HEK293 (cell line): ENCODE data around the gene OVOL3.

ENCODE experiments used
- CTCF ChIA-PET: fragments of 350-600 bp; formaldehyde crosslinking; extraction: SDS; loops from one replicate; lab custom pipeline; 2021; ENCODE audit warnings: antibody characterized with exemption; lab: Yijun Ruan, JAX
- POLR2A ChIA-PET: fragments of 300-600 bp; formaldehyde crosslinking; extraction: SDS; loops from one replicate; lab custom pipeline; 2020; ENCODE audit warnings: antibody characterized with exemption, inconsistent platforms; lab: Yijun Ruan, JAX
- H3K27ac ChIP-seq: fragments of 200-500 bp; sonication (Bioruptor generic); 2 replicates; pipeline ENCODE4 v1.5.1; 2014; ENCODE audit warnings: low read depth, low read length, control low read depth, inconsistent platforms; ENCODE audit errors: extremely low read depth
- H3K36me3 ChIP-seq, 2 experiments: fragments of 200-500 bp in 1 of 2; sonication (Bioruptor generic) in 1 of 2; 1 replicate in 1 of 2; 2 replicates in 1 of 2; pipeline ENCODE4 v1.5.1; 2014 to 2017; ENCODE audit warnings: inconsistent platforms in 2 of 2, low read length in 2 of 2; ENCODE audit not compliant: control insufficient read depth in 2 of 2, insufficient read depth in 1 of 2
- H3K4me1 ChIP-seq: fragments of 200-500 bp; sonication (Bioruptor generic); 2 replicates; pipeline ENCODE4 v1.5.1; 2014; ENCODE audit warnings: mild to moderate bottlenecking, low read length, inconsistent platforms; ENCODE audit not compliant: control insufficient read depth, insufficient read depth
- H3K4me3 ChIP-seq: 2 replicates; pipeline ENCODE4 v1.5.1; 2011; ENCODE audit warnings: low read depth, mild to moderate bottlenecking, control low read depth, low read length, moderate library complexity
- H3K9me3 ChIP-seq: fragments of 200-500 bp; sonication (Bioruptor generic); 2 replicates; pipeline ENCODE4 v1.5.1; 2014; ENCODE audit warnings: low read depth, low read length, inconsistent platforms; ENCODE audit not compliant: control insufficient read depth, insufficient read depth
- CTCF ChIP-seq: fragments of 450-650 bp; formaldehyde crosslinking; IDR thresholded peaks from 2 replicates; pipeline ENCODE4 v1.5.1; 2016; ENCODE audit warnings: missing biosample characterization, missing genetic modification characterization
- KLF10 ChIP-seq: fragments of 450-650 bp; IDR thresholded peaks from 2 replicates; pipeline ENCODE4 v1.5.1; 2018; ENCODE audit warnings: missing biosample characterization, mild to moderate bottlenecking, missing genetic modification characterization
- KLF16 ChIP-seq: fragments of 450-650 bp; formaldehyde crosslinking; IDR thresholded peaks from 2 replicates; pipeline ENCODE4 v1.5.1; 2017; ENCODE audit warnings: missing biosample characterization, missing genetic modification characterization
- OSR2 ChIP-seq: fragments of 450-650 bp; formaldehyde crosslinking; IDR thresholded peaks from 2 replicates; pipeline ENCODE4 v1.5.1; 2016; ENCODE audit warnings: missing biosample characterization, missing genetic modification characterization
- TCF7L2 ChIP-seq: IDR thresholded peaks from 2 replicates; pipeline ENCODE4 v1.6.1; 2011; ENCODE audit warnings: low read depth, mild to moderate bottlenecking, inconsistent platforms, low read length, moderate library complexity, borderline replicate concordance
- ZFHX2 ChIP-seq: fragments of 450-650 bp; formaldehyde crosslinking; conservative IDR thresholded peaks from 2 replicates; pipeline ENCODE4 v1.5.1; 2016; ENCODE audit warnings: missing biosample characterization, missing genetic modification characterization
- ZFP37 ChIP-seq: fragments of 450-650 bp; formaldehyde crosslinking; IDR thresholded peaks from 2 replicates; pipeline ENCODE4 v1.5.1; 2016; ENCODE audit warnings: missing biosample characterization, missing genetic modification characterization
- ZNF132 ChIP-seq: fragments of 450-650 bp; formaldehyde crosslinking; IDR thresholded peaks from 2 replicates; pipeline ENCODE4 v1.5.1; 2017; ENCODE audit warnings: missing biosample characterization, missing genetic modification characterization, borderline replicate concordance
- ZNF19 ChIP-seq: fragments of 450-650 bp; formaldehyde crosslinking; IDR thresholded peaks from 2 replicates; pipeline ENCODE4; 2016; ENCODE audit warnings: missing biosample characterization, missing genetic modification characterization, low read depth
- ZNF223 ChIP-seq: fragments of 450-650 bp; formaldehyde crosslinking; IDR thresholded peaks from 2 replicates; pipeline ENCODE4 v1.5.1; 2016; ENCODE audit warnings: missing biosample characterization, missing genetic modification characterization
- ZNF366 ChIP-seq: fragments of 450-650 bp; formaldehyde crosslinking; conservative IDR thresholded peaks from 2 replicates; pipeline ENCODE4 v1.5.1; 2016; ENCODE audit warnings: missing biosample characterization, missing genetic modification characterization
- ZNF394 ChIP-seq: fragments of 450-650 bp; formaldehyde crosslinking; IDR thresholded peaks from 2 replicates; pipeline ENCODE4 v1.5.1; 2016; ENCODE audit warnings: missing biosample characterization, missing genetic modification characterization, mild to moderate bottlenecking, moderate library complexity, borderline replicate concordance
- ZNF398 ChIP-seq: fragments of 450-650 bp; formaldehyde crosslinking; IDR thresholded peaks from 2 replicates; pipeline ENCODE4 v1.5.1; 2017; ENCODE audit warnings: missing biosample characterization, missing genetic modification characterization
- ZNF488 ChIP-seq: fragments of 450-650 bp; formaldehyde crosslinking; IDR thresholded peaks from 2 replicates; pipeline ENCODE4 v1.5.1; 2016; ENCODE audit warnings: missing biosample characterization, missing genetic modification characterization
- ZNF521 ChIP-seq: fragments of 450-650 bp; formaldehyde crosslinking; IDR thresholded peaks from 2 replicates; pipeline ENCODE4 v1.5.1; 2017; ENCODE audit warnings: missing biosample characterization, mild to moderate bottlenecking, missing genetic modification characterization
- ZNF629 ChIP-seq: fragments of 450-650 bp; formaldehyde crosslinking; IDR thresholded peaks from 2 replicates; pipeline ENCODE4 v1.5.1; 2017; ENCODE audit warnings: missing biosample characterization, missing genetic modification characterization
- ZNF664 ChIP-seq: fragments of 450-650 bp; formaldehyde crosslinking; IDR thresholded peaks from 2 replicates; pipeline ENCODE4 v1.5.1; 2016; ENCODE audit warnings: missing biosample characterization, missing genetic modification characterization
- ZNF768 ChIP-seq: fragments of 450-650 bp; formaldehyde crosslinking; IDR thresholded peaks from 2 replicates; pipeline ENCODE4 v1.5.1; 2018; ENCODE audit warnings: missing biosample characterization, mild to moderate bottlenecking, missing genetic modification characterization
- ZNF830 ChIP-seq: fragments of 450-650 bp; IDR thresholded peaks from 2 replicates; pipeline ENCODE4 v1.5.0; 2018; ENCODE audit warnings: missing biosample characterization, missing genetic modification characterization, low read depth, mild to moderate bottlenecking, moderate library complexity
- ZNF837 ChIP-seq: fragments of 450-650 bp; formaldehyde crosslinking; IDR thresholded peaks from 2 replicates; pipeline ENCODE4 v1.5.1; 2016; ENCODE audit warnings: missing biosample characterization, missing genetic modification characterization
- TF ChIP-seq, protein P1 (sequence below): fragments of 450-650 bp; formaldehyde crosslinking; IDR thresholded peaks from 2 replicates; pipeline ENCODE4 v1.5.1; 2016; ENCODE audit warnings: missing biosample characterization, missing genetic modification characterization
- TF ChIP-seq, protein P2 (sequence below): fragments of 450-650 bp; formaldehyde crosslinking; IDR thresholded peaks from 2 replicates; pipeline ENCODE4 v1.5.1; 2016; ENCODE audit warnings: missing biosample characterization, missing genetic modification characterization
- TF ChIP-seq, protein P3 (sequence below): fragments of 450-650 bp; formaldehyde crosslinking; IDR thresholded peaks from 2 replicates; pipeline ENCODE4 v1.5.1; 2016; ENCODE audit warnings: missing biosample characterization, missing genetic modification characterization

Gene OVOL3

DNA sequence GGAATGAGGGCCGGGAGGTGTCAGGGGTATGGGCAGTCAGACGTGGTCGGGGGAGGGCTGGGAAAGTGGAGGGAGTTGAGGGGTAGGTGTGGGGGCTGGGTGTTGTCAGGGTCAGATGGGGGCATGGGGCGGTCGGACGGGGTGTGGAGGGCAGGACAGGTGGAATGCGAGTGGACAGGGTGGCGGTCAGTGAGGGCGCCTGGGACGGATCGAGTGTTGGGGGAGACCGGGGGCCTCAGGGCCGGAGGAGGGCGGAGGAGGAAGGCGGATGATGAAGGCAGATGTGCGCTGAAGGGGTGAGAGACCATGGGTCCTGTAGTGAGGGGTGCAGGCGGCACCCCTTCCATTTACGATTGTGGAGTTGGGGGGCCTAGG, 10.0 kb downstream of the OVOL3 start:
- Histone ChIP-seq H3K36me3 (peaks cover 80 to 91% of the 10 kb centered on the region in 2 experiments), H3K4me3 (no peak overlapping the region), H3K27ac (peak overlapping the region; percentile 79; the same call in 1 of the 2 replicates)
- POLR2A ChIA-PET = interaction anchor here (0.5 kb wide), 1 partner anchor 13 kb away, joined by 3 read pairs; no protein-coding TSS in a partner anchor
- no peak for TF ChIP-seq OSR2 (tag by site-specific recombination)
- no peak for TF ChIP-seq ZNF629 (tag by site-specific recombination)
- no peak for TF ChIP-seq ZNF664 (tag by site-specific recombination)
- no peak for TF ChIP-seq ZNF521
- peak; percentile 26; the same call in 1 of the 2 replicates for TF ChIP-seq ZFHX2 (tag by site-specific recombination)
- TF ChIP-seq ZNF488 (tag by site-specific recombination) = 0 out of 2 replicates have a peak, but pooled peaks have one; percentile 3
- TF ChIP-seq, protein P1, sequence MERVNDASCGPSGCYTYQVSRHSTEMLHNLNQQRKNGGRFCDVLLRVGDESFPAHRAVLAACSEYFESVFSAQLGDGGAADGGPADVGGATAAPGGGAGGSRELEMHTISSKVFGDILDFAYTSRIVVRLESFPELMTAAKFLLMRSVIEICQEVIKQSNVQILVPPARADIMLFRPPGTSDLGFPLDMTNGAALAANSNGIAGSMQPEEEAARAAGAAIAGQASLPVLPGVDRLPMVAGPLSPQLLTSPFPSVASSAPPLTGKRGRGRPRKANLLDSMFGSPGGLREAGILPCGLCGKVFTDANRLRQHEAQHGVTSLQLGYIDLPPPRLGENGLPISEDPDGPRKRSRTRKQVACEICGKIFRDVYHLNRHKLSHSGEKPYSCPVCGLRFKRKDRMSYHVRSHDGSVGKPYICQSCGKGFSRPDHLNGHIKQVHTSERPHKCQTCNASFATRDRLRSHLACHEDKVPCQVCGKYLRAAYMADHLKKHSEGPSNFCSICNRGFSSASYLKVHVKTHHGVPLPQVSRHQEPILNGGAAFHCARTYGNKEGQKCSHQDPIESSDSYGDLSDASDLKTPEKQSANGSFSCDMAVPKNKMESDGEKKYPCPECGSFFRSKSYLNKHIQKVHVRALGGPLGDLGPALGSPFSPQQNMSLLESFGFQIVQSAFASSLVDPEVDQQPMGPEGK (tag by site-specific recombination) = peak; percentile 32; the same call in 1 of the 2 replicates
- TF ChIP-seq ZNF223 (tag by site-specific recombination) = no peak
- TF ChIP-seq ZNF132 = no peak
- TF ChIP-seq, protein P2, sequence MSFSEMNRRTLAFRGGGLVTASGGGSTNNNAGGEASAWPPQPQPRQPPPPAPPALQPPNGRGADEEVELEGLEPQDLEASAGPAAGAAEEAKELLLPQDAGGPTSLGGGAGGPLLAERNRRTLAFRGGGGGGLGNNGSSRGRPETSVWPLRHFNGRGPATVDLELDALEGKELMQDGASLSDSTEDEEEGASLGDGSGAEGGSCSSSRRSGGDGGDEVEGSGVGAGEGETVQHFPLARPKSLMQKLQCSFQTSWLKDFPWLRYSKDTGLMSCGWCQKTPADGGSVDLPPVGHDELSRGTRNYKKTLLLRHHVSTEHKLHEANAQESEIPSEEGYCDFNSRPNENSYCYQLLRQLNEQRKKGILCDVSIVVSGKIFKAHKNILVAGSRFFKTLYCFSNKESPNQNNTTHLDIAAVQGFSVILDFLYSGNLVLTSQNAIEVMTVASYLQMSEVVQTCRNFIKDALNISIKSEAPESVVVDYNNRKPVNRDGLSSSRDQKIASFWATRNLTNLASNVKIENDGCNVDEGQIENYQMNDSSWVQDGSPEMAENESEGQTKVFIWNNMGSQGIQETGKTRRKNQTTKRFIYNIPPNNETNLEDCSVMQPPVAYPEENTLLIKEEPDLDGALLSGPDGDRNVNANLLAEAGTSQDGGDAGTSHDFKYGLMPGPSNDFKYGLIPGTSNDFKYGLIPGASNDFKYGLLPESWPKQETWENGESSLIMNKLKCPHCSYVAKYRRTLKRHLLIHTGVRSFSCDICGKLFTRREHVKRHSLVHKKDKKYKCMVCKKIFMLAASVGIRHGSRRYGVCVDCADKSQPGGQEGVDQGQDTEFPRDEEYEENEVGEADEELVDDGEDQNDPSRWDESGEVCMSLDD (tag by site-specific recombination) = peak; percentile 36; the same call in 1 of the 2 replicates
- no peak for TF ChIP-seq KLF10 (tag by site-specific recombination)
- no peak for TF ChIP-seq ZNF830 (tag by site-specific recombination)
- TF ChIP-seq, protein P3, sequence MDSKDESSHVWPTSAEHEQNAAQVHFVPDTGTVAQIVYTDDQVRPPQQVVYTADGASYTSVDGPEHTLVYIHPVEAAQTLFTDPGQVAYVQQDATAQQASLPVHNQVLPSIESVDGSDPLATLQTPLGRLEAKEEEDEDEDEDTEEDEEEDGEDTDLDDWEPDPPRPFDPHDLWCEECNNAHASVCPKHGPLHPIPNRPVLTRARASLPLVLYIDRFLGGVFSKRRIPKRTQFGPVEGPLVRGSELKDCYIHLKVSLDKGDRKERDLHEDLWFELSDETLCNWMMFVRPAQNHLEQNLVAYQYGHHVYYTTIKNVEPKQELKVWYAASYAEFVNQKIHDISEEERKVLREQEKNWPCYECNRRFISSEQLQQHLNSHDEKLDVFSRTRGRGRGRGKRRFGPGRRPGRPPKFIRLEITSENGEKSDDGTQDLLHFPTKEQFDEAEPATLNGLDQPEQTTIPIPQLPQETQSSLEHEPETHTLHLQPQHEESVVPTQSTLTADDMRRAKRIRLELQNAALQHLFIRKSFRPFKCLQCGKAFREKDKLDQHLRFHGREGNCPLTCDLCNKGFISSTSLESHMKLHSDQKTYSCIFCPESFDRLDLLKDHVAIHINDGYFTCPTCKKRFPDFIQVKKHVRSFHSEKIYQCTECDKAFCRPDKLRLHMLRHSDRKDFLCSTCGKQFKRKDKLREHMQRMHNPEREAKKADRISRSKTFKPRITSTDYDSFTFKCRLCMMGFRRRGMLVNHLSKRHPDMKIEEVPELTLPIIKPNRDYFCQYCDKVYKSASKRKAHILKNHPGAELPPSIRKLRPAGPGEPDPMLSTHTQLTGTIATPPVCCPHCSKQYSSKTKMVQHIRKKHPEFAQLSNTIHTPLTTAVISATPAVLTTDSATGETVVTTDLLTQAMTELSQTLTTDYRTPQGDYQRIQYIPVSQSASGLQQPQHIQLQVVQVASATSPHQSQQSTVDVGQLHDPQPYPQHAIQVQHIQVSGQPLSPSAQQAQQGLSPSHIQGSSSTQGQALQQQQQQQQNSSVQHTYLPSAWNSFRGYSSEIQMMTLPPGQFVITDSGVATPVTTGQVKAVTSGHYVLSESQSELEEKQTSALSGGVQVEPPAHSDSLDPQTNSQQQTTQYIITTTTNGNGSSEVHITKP (tag by site-specific recombination) = no peak
- no peak for TF ChIP-seq CTCF (tag by site-specific recombination)
- TF ChIP-seq ZNF837 (tag by site-specific recombination) = 0 out of 2 replicates have a peak, but pooled peaks have one; percentile 2
- TF ChIP-seq KLF16 = no peak
- TF ChIP-seq ZNF366 (tag by site-specific recombination) = no peak
- no peak for TF ChIP-seq ZFP37
- no peak for TF ChIP-seq ZNF768 (tag by site-specific recombination)
- TF ChIP-seq ZNF19 (tag by site-specific recombination) = no peak
- no peak for TF ChIP-seq TCF7L2
- TF ChIP-seq ZNF398 (tag by site-specific recombination) = no peak
- no peak for TF ChIP-seq ZNF394 (tag by site-specific recombination)
- TF ChIP-seq, all 188 proteins: peak for 5
- H3K9me3 ChIP-seq = no peaks in the 10 kb centered on the region
- CTCF ChIA-PET = interaction anchor here (0.6 to 1.5 kb wide), 3 partner anchors 10 to 61 kb away, joined by 4 read pairs; no protein-coding TSS in a partner anchor
- peaks cover 22% of the 10 kb centered on the region for H3K4me1 ChIP-seq
